ENCODE data around the gene SFXN5. TPM values are rescaled to one million over a fixed set of nuclear protein-coding genes. Genes with fewer than 3 reads are reported as not detected.

The SFXN5 gene
- total RNA-seq, 1 donor from 2014 or later, result 13.7 TPM

DNA sequence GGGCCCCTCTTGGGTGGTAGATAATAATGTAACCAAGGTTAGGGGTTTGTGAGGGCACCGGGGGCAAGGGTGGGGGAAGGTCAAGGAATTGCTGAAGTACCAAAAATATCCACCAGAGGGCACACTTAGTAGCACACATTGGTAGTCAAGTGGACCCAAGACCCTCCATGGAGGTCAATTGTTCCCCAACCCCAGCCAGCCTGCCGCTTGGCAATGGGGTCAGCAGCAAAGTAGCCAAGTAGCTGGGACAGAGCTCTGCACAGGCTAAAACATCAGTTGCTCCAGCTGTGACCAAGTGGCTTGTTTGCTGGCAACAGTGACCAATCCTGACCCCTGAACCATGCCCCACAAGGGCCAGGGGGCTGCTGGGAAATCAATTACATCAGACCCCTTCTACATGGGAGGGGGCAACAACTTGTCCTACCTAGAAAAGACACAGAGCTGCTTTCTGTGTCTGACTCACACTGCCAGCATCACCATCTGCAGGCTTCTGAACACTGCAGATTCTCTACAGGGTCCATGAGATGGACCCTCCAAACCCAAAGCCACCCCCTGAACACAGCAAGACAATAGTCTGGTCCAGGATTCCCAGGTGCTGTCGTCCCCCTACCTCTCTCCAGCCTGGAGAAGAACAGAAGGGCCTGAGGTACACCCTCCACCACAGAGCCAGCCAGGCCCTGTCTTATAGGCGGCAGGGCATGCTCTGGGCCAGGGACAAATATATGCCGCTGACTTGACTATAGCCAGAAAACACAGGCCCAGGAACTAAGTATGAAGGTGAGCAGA lies 78.2 kb downstream of the SFXN5 start:
- Mint-ChIP-seq H3K27me3 (ENCODE audit: unreplicated experiment) (peaks cover 8% of the 10 kb centered on the region), H3K4me3 (ENCODE audit: unreplicated experiment) (no peak overlapping the region)
- no peak for DNase-seq

DNA sequence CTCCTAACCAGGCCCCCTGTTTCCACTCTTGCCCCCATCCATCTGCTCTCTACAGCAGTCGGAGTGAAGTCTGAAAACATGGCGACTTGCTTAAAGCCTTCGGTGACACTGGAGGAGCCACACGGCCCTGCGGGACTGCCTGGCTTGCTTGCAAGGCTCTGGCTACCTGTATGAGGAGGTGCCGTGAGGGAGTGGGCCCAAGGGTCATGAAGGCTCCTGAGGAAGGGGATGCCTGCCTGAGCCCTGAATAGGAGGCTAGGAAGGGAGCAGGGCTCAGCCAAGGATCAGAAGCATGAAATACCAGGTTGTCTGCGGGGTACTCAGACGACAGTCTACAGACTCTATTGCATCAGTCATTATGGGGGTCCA lies 78.8 kb downstream of the SFXN5 start:
- H3K4me1 Mint-ChIP-seq (ENCODE audit: low read depth, unreplicated experiment), result no peaks in the 10 kb centered on the region
- no peak overlapping the region for H3K4me3 Mint-ChIP-seq (ENCODE audit: unreplicated experiment)
- TF ChIP-seq, protein P1, sequence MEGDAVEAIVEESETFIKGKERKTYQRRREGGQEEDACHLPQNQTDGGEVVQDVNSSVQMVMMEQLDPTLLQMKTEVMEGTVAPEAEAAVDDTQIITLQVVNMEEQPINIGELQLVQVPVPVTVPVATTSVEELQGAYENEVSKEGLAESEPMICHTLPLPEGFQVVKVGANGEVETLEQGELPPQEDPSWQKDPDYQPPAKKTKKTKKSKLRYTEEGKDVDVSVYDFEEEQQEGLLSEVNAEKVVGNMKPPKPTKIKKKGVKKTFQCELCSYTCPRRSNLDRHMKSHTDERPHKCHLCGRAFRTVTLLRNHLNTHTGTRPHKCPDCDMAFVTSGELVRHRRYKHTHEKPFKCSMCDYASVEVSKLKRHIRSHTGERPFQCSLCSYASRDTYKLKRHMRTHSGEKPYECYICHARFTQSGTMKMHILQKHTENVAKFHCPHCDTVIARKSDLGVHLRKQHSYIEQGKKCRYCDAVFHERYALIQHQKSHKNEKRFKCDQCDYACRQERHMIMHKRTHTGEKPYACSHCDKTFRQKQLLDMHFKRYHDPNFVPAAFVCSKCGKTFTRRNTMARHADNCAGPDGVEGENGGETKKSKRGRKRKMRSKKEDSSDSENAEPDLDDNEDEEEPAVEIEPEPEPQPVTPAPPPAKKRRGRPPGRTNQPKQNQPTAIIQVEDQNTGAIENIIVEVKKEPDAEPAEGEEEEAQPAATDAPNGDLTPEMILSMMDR (IDR thresholded peaks at IDR 0.05; ENCODE audit: partially characterized antibody, unreplicated experiment), result no peak
- H3K9me3 Mint-ChIP-seq (ENCODE audit: unreplicated experiment), result no peaks in the 10 kb centered on the region
- H3K36me3 Mint-ChIP-seq (ENCODE audit: unreplicated experiment), result no peaks in the 10 kb centered on the region
- H3K27me3 Mint-ChIP-seq (ENCODE audit: unreplicated experiment), result peaks cover 8% of the 10 kb centered on the region
- no peak for DNase-seq
- H3K27ac Mint-ChIP-seq (ENCODE audit: unreplicated experiment), result no peak overlapping the region

More for the DNA sequence above, 78.2 kb downstream of the SFXN5 start:
- H3K36me3 Mint-ChIP-seq (ENCODE audit: unreplicated experiment), result no peaks in the 10 kb centered on the region
- no peak overlapping the region for H3K27ac Mint-ChIP-seq (ENCODE audit: unreplicated experiment)
- no peaks in the 10 kb centered on the region for H3K9me3 Mint-ChIP-seq (ENCODE audit: unreplicated experiment)
- H3K4me1 Mint-ChIP-seq (ENCODE audit: low read depth, unreplicated experiment), result no peaks in the 10 kb centered on the region
- TF ChIP-seq, protein P1 (IDR thresholded peaks at IDR 0.05; ENCODE audit: partially characterized antibody, unreplicated experiment), result peak; percentile 98

DNA sequence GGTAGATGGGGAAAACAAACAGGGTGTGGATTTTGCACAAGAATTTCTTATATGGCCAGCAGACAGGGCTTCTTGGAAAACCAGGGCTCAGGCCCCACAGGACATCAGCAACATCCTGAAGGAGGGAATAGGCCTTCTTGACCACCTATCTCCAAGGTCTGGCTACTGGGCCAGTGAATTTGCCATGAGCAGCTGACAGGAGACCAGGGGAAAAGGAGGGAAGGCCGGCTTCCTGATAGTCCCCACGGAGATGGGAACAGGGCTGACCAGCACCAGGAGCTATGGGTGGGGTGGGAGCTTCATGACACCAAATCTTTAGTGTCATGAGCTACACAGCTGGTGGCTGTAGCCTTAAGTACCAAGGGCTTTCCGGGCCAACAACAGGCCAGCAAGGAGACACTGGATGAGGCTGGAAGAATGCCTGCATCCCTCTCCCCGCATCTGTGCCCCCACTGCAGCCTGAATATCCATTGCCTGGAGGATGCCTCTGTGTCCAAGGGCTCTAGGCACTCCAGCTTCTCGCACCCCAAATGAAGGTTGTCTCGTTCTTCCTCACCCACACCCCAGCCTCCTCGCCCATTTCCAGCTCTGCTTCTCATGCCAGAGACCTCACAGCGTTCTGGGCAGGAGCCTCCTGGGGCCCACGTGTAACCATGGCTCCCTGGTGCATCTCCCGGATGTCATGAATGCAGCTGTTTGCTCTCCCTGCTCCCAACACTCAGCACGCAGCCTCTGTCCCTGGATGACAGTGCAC lies 79.4 kb downstream of the SFXN5 start:
- Mint-ChIP-seq H3K27me3 (ENCODE audit: unreplicated experiment) (peaks cover 8% of the 10 kb centered on the region), H3K27ac (ENCODE audit: unreplicated experiment) (no peak overlapping the region), H3K36me3 (ENCODE audit: unreplicated experiment) (no peaks in the 10 kb centered on the region), H3K4me3 (ENCODE audit: unreplicated experiment) (no peak overlapping the region), H3K4me1 (ENCODE audit: low read depth, unreplicated experiment) (no peaks in the 10 kb centered on the region), H3K9me3 (ENCODE audit: unreplicated experiment) (no peaks in the 10 kb centered on the region)
- DNase-seq, result no peak
- TF ChIP-seq, protein P1 (IDR thresholded peaks at IDR 0.05; ENCODE audit: partially characterized antibody, unreplicated experiment), result no peak

DNA sequence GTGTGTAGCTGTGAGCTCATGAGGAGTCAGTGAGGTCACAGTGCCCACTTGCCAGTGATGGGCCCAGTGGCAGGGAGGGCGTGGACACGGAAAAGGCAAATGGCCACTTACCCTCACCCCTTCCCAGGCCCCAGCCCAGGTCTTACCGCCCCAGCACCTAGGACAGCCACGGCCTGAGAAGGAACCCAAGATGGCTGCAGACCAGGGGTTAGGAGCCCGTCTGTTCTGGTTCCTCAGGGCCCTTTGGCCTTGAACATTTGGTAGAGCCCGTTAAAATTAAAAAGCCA lies 80.1 kb downstream of the SFXN5 start:
- Mint-ChIP-seq H3K4me1 (ENCODE audit: low read depth, unreplicated experiment) (no peaks in the 10 kb centered on the region), H3K36me3 (ENCODE audit: unreplicated experiment) (no peaks in the 10 kb centered on the region), H3K27me3 (ENCODE audit: unreplicated experiment) (peaks cover 8% of the 10 kb centered on the region), H3K27ac (ENCODE audit: unreplicated experiment) (no peak overlapping the region), H3K4me3 (ENCODE audit: unreplicated experiment) (no peak overlapping the region), H3K9me3 (ENCODE audit: unreplicated experiment) (no peaks in the 10 kb centered on the region)
- TF ChIP-seq, protein P1 (IDR thresholded peaks at IDR 0.05; ENCODE audit: partially characterized antibody, unreplicated experiment), result no peak
- DNase-seq, result no peak
